ENCODE data around the gene ACKR3. TPM values are rescaled to one million over a fixed set of nuclear protein-coding genes. Genes with fewer than 3 reads are reported as not detected.

ACKR3 gene
- total and polyA plus RNA-seq, 2 of the 4 experiments (the other 2 are of a cell fraction), result not detected

DNA sequence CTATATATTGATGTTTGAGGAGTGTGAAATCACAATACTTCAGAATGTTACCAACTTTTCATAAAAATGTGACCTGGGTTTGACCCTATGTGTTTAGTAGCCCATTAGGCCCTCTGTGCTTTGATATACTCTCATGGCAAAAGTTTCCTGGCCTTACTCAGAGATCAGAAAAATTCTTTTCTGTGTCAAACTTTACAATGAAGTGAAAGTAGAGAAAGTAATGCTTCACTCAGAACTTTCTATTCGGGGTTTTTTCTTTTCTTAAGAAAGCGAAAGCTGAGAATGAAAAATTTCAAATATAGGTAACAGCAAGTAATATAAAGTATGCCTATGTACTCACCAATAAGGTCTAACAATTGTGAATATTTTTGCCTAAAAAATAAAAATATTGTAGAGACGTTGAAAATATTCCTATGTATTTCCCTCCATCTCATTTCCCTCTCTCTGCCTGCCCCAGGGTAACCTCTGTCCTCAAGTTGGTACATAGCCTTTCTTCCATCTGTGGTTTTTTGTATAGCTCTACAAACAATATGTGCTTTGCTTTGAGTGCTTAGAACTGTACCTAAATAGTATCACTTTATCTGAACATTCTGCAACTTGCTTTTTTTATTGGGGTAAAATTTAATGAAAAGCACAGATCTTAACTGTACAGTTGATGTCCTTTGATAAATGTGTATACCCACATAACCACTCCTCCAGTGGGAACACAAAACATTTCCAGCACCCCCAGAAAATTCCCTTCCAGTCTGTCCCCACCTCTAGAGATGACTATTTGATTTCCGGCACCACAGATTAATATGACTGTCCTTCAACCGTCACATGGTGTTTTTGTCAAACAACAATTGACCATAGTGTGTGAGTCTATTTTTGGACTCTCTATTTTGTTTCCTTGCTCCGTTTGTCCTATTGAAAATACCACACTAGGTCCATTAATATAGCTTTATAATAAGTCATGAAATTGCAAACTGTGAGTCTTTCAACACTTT lies 10.3 kb upstream of the ACKR3 start:
- no peak overlapping the region for H2AK5ac ChIP-seq (ENCODE audit: low read depth, low read length)
- H2BK120ac ChIP-seq (ENCODE audit: low read depth, low read length), result no peak overlapping the region
- in situ Hi-C loops (cut with MboI; ENCODE audit: low sequenced_read_pairs), result no loop called here
- no peaks in the 10 kb centered on the region for H3K9me1 ChIP-seq (ENCODE audit: insufficient read depth, low read length)
- BruUV-seq (replicated peaks), result no TSS peak
- H3K4me1 ChIP-seq (ENCODE audit: control insufficient read depth, insufficient read depth, low read length), result no peaks in the 10 kb centered on the region
- CTCF ChIA-PET, result no interaction called here
- TF ChIP-seq FOS (IDR thresholded peaks at IDR 0.05; ENCODE audit: low read depth, low read length), result no peak
- TF ChIP-seq CEBPB (IDR thresholded peaks at IDR 0.05; ENCODE audit: low read depth, low read length), result no peak
- no peak for TF ChIP-seq MAZ (IDR thresholded peaks at IDR 0.05; ENCODE audit: borderline replicate concordance, low read depth, low read length)
- TF ChIP-seq RCOR1 (IDR thresholded peaks at IDR 0.05; ENCODE audit: insufficient replicate concordance, low read length), result no peak
- TF ChIP-seq NFE2L2 (IDR thresholded peaks at IDR 0.05; ENCODE audit: low read depth, low read length), result no peak
- TF ChIP-seq MXI1 (IDR thresholded peaks at IDR 0.05; ENCODE audit: borderline replicate concordance, low read depth, low read length), result no peak
- TF ChIP-seq, protein P1, sequence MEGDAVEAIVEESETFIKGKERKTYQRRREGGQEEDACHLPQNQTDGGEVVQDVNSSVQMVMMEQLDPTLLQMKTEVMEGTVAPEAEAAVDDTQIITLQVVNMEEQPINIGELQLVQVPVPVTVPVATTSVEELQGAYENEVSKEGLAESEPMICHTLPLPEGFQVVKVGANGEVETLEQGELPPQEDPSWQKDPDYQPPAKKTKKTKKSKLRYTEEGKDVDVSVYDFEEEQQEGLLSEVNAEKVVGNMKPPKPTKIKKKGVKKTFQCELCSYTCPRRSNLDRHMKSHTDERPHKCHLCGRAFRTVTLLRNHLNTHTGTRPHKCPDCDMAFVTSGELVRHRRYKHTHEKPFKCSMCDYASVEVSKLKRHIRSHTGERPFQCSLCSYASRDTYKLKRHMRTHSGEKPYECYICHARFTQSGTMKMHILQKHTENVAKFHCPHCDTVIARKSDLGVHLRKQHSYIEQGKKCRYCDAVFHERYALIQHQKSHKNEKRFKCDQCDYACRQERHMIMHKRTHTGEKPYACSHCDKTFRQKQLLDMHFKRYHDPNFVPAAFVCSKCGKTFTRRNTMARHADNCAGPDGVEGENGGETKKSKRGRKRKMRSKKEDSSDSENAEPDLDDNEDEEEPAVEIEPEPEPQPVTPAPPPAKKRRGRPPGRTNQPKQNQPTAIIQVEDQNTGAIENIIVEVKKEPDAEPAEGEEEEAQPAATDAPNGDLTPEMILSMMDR (conservative IDR thresholded peaks at IDR 0.05; ENCODE audit: low read depth, low read length), result no peak
- TF ChIP-seq SMC3 (IDR thresholded peaks at IDR 0.05; ENCODE audit: low read depth, low read length), result no peak
- TF ChIP-seq RAD21 (IDR thresholded peaks at IDR 0.05; ENCODE audit: low read length), result no peak
- no peak for TF ChIP-seq RFX5 (IDR thresholded peaks at IDR 0.05; ENCODE audit: low read depth, low read length)
- TF ChIP-seq BHLHE40 (IDR thresholded peaks at IDR 0.05; ENCODE audit: low read depth, low read length), result no peak
- TF ChIP-seq, protein P2, sequence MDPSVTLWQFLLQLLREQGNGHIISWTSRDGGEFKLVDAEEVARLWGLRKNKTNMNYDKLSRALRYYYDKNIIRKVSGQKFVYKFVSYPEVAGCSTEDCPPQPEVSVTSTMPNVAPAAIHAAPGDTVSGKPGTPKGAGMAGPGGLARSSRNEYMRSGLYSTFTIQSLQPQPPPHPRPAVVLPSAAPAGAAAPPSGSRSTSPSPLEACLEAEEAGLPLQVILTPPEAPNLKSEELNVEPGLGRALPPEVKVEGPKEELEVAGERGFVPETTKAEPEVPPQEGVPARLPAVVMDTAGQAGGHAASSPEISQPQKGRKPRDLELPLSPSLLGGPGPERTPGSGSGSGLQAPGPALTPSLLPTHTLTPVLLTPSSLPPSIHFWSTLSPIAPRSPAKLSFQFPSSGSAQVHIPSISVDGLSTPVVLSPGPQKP (IDR thresholded peaks at IDR 0.05; ENCODE audit: borderline replicate concordance, low read depth, low read length), result no peak
- H3K27ac ChIP-seq (ENCODE audit: insufficient read depth, low read length), result no peak overlapping the region
- WGBS, 2 experiments (ENCODE audit: extremely low coverage in 2 of 2, insufficient read length in 1 of 2), result no CpG with 5 or more reads among the region's 6 CpGs
- H4K8ac ChIP-seq (ENCODE audit: low read depth in 2 of 2, low read length in 2 of 2), result no peak overlapping the region
- H4K20me1 ChIP-seq (ENCODE audit: insufficient read depth, low read length), result no peaks in the 10 kb centered on the region
- H3K9me3 ChIP-seq (ENCODE audit: control insufficient read depth, insufficient read depth, low read length), result peaks cover 6% of the 10 kb centered on the region
- no peak overlapping the region for H4K5ac ChIP-seq (ENCODE audit: low read depth, low read length)
- H3K27me3 ChIP-seq (ENCODE audit: control insufficient read depth, insufficient read depth, low read length), result no peaks in the 10 kb centered on the region; the same call in 1 of the 2 replicates
- no peak overlapping the region for H4K91ac ChIP-seq (ENCODE audit: insufficient read depth, low read depth, low read length)
- H2BK20ac ChIP-seq (ENCODE audit: low read depth, low read length), result no peak overlapping the region
- H3K4me3 ChIP-seq (ENCODE audit: insufficient read depth, low read depth, low read length), result no peak overlapping the region
- H3K79me1 ChIP-seq (ENCODE audit: low read depth in 1 of 2, low read length in 2 of 2), result no peaks in the 10 kb centered on the region
- no peak overlapping the region for H3K9ac ChIP-seq (ENCODE audit: low read depth, low read length)
- no peak overlapping the region for H2BK5ac ChIP-seq (ENCODE audit: low read depth, low read length, poor library complexity, severe bottlenecking)
- H2AFZ ChIP-seq (replicated peaks; ENCODE audit: low read length, poor library complexity), result no peak overlapping the region
- POLR2A ChIA-PET (ENCODE audit: unreplicated experiment), result no interaction called here
- DNase-seq, result no peak
- no peak overlapping the region for H2AK9ac ChIP-seq (replicated peaks; ENCODE audit: low read depth, low read length, poor library complexity)
- ATAC-seq (ENCODE audit: low read depth), result no peak
- no peak overlapping the region for H3K14ac ChIP-seq (replicated peaks; ENCODE audit: low read depth, low read length)
- H3K23ac ChIP-seq (ENCODE audit: low read depth, low read length), result no peak overlapping the region
- intact Hi-C loops (cut with micrococcal nuclease), result no loop called here
- H3K4me2 ChIP-seq (ENCODE audit: low read depth, low read length), result no peak overlapping the region
- H3K56ac ChIP-seq (ENCODE audit: extremely low read depth, insufficient read depth, low read length), result no peak overlapping the region
- H2BK15ac ChIP-seq (ENCODE audit: low read depth, low read length), result no peak overlapping the region
- H3K4ac ChIP-seq (ENCODE audit: low read depth, low read length), result no peak overlapping the region
- no peaks in the 10 kb centered on the region for H3K36me3 ChIP-seq (ENCODE audit: control insufficient read depth, insufficient read depth, low read length)
- no peak overlapping the region for H3K18ac ChIP-seq (ENCODE audit: low read depth, low read length)
- dilution Hi-C loops (cut with HindIII; ENCODE audit: low sequenced_read_pairs, unreplicated experiment), result no loop called here
